ENCODE data around the gene USP25.

GRCh38 chr21:15896501-15896900 lies 166.7 kb downstream of the USP25 start:
- TF ChIP-seq CTCF (IDR thresholded peaks at IDR 0.05): no peak
- TF ChIP-seq POLR2A (IDR thresholded peaks at IDR 0.05): no peak
- TF ChIP-seq POLR2AphosphoS5 (IDR thresholded peaks at IDR 0.05): no peak
